B cell (primary cell): Measurements from ENCODE around the gene CAV1. TPM values are rescaled to one million over a fixed set of nuclear protein-coding genes. Genes with fewer than 3 reads are reported as not detected.

Source experiments
- ATAC-seq: fragments of 200-7000 bp; cut with Tn5 transposase; one replicate; pipeline ENCODE4 v1.10.0; 2021; ENCODE audit warnings: low read depth, mild to moderate bottlenecking, moderate number of reproducible peaks, moderate library complexity
- CTCF ChIA-PET: fragments of 350-600 bp; sonication (Branson Sonifier 250); formaldehyde crosslinking; loops from one replicate; lab custom pipeline; 2021; ENCODE audit warnings: antibody characterized with exemption, inconsistent platforms; lab: Charles Lee
- POLR2A ChIA-PET: fragments of 350-600 bp; sonication (Branson Sonifier 250); formaldehyde crosslinking; loops from one replicate; lab custom pipeline; 2021; ENCODE audit warnings: antibody characterized with exemption; lab: Charles Lee
- DNase-seq: peaks from one replicate; pipeline ENCODE4 v3.0.0; 2013
- H2AFZ ChIP-seq: 2 replicates; pipeline ENCODE4 v1.6.1; 2012; ENCODE audit warnings: mild to moderate bottlenecking, low read depth, low read length; ENCODE audit not compliant: insufficient read depth, poor library complexity, severe bottlenecking
- H3K27ac ChIP-seq, 2 donors: 1 replicate in 1 of 2; 2 replicates in 1 of 2; pipeline ENCODE4 v1.5.1; 2012 to 2013; ENCODE audit warnings: low read length in 2 of 2, mild to moderate bottlenecking in 2 of 2, moderate library complexity in 1 of 2
- H3K27me3 ChIP-seq, 4 experiments: fragments of 200-600 bp in 1 of 4; sonication (generic) in 1 of 4; replicated peaks in 1 of 4; 1 replicate in 2 of 4; 2 replicates in 2 of 4; pipeline versions ENCODE4 v1.6.1 to v1.7.0; 2013 to 2016; ENCODE audit warnings: low read length in 3 of 4, mild to moderate bottlenecking in 2 of 4, mixed read lengths in 1 of 4, moderate library complexity in 1 of 4; ENCODE audit not compliant: insufficient read depth in 4 of 4, control insufficient read depth in 3 of 4; ENCODE audit errors: control extremely low read depth in 1 of 4
- H3K36me3 ChIP-seq, 2 experiments: replicated peaks in 1 of 2; 1 replicate in 1 of 2; 2 replicates in 1 of 2; pipeline versions ENCODE4 v1.6.1 to v1.7.1; 2013; ENCODE audit warnings: low read length in 1 of 2; ENCODE audit not compliant: insufficient read depth in 2 of 2, control insufficient read depth in 1 of 2; ENCODE audit errors: control extremely low read depth in 1 of 2, extremely low read depth in 1 of 2
- H3K4me1 ChIP-seq, 2 donors: fragments of 200-600 bp in 1 of 2; sonication (generic) in 1 of 2; 1 replicate in 1 of 2; 2 replicates in 1 of 2; pipeline versions ENCODE4 v1.5.1 to v1.6.1; 2013 to 2017; ENCODE audit warnings: low read length in 2 of 2; ENCODE audit not compliant: control insufficient read depth in 2 of 2, insufficient read depth in 2 of 2
- H3K4me2 ChIP-seq: replicated peaks from 2 replicates; pipeline ENCODE3; 2012; ENCODE audit warnings: mild to moderate bottlenecking, low read depth, low read length; ENCODE audit not compliant: poor library complexity, severe bottlenecking
- H3K4me3 ChIP-seq, 5 experiments: fragments of 200-600 bp in 1 of 5; sonication (generic) in 1 of 5; 1 replicate in 3 of 5; 2 replicates in 2 of 5; pipeline versions ENCODE4 v1.5.1 to v1.7.0; 2011 to 2016; ENCODE audit warnings: low read length in 4 of 5, mild to moderate bottlenecking in 4 of 5, low read depth in 2 of 5, control low read depth in 1 of 5, moderate library complexity in 1 of 5; ENCODE audit not compliant: insufficient read depth in 1 of 5; ENCODE audit errors: control extremely low read depth in 1 of 5, extremely low read depth in 1 of 5
- H3K79me2 ChIP-seq: fragments of 200-600 bp; sonication (generic); one replicate; pipeline ENCODE4 v1.6.0; 2016; ENCODE audit warnings: low read length; ENCODE audit not compliant: control insufficient read depth, insufficient read depth
- H3K9ac ChIP-seq: fragments of 200-600 bp; sonication (generic); 2 replicates; pipeline ENCODE4 v1.6.1; 2017; ENCODE audit warnings: mild to moderate bottlenecking, low read length, moderate library complexity
- H3K9me3 ChIP-seq, 3 donors: one replicate each; pipeline versions ENCODE4 v1.6.1 to v1.7.1; 2013; ENCODE audit warnings: low read length in 2 of 3; ENCODE audit not compliant: control insufficient read depth in 2 of 3, insufficient read depth in 1 of 3; ENCODE audit errors: control extremely low read depth in 1 of 3
- H4K20me1 ChIP-seq: 2 replicates; pipeline ENCODE4 v1.6.0; 2012; ENCODE audit warnings: mild to moderate bottlenecking, low read length; ENCODE audit not compliant: insufficient read depth, control insufficient read depth, poor library complexity, severe bottlenecking
- H3K27ac Mint-ChIP-seq: one replicate; pipeline ENCODE4 v1.8.0; 2021; ENCODE audit warnings: mixed read lengths
- H3K27me3 Mint-ChIP-seq: one replicate; pipeline ENCODE4 v1.8.0; 2021; ENCODE audit warnings: mixed read lengths
- H3K4me1 Mint-ChIP-seq: one replicate; pipeline ENCODE4 v1.8.0; 2021; ENCODE audit warnings: mixed read lengths
- H3K4me3 Mint-ChIP-seq: one replicate; pipeline ENCODE4 v1.8.0; 2021; ENCODE audit warnings: mixed read lengths
- H3K9me3 Mint-ChIP-seq: one replicate; pipeline ENCODE4 v1.8.0; 2022; ENCODE audit warnings: mixed read lengths; ENCODE audit not compliant: insufficient read depth
- CTCF ChIP-seq: fragments of 200-600 bp; IDR thresholded peaks from one replicate; pipeline ENCODE4 v1.8.0; 2022; ENCODE audit warnings: antibody characterized with exemption, mild to moderate bottlenecking
- EZH2 ChIP-seq: IDR thresholded peaks from 2 replicates; pipeline ENCODE4 v1.6.1; 2012; ENCODE audit warnings: borderline replicate concordance, low read depth, mild to moderate bottlenecking, moderate library complexity, low read length; ENCODE audit not compliant: insufficient read depth, poor library complexity, severe bottlenecking
- WGBS: methylation state at CpG from one replicate; pipeline ENCODE4 v1.1.5; 2013; ENCODE audit warnings: missing lambda C conversion rate; ENCODE audit not compliant: insufficient coverage; 5-methylcytosine and 5-hydroxymethylcytosine counted together
- intact Hi-C: fragments of 100-400 bp; cut with micrococcal nuclease; formaldehyde crosslinking; loops from one replicate; pipeline ENCODE4 v1.10.0; 2022
- polyA plus RNA-seq: library from polyadenylated mRNA; depleted of rRNA; stranded (reverse); fragments of >200 nt; gene quantifications from 2 replicates; pipeline ENCODE4 v1.2.3, GENCODE V29; 2012
- total RNA-seq, 2 donors: library from RNA; stranded (reverse); fragments of 120-200 nt in 1 of 2; gene quantifications; 1 replicate in 1 of 2; 2 replicates in 1 of 2; pipeline versions ENCODE4 v1.2.3 to v1.2.4, GENCODE V29; 2013 to 2022

The CAV1 gene
- total and polyA plus RNA-seq, 2 donors (not counting 1 experiment from before 2014, with no cell fraction given), result 0.95 to 1.9 TPM

DNA sequence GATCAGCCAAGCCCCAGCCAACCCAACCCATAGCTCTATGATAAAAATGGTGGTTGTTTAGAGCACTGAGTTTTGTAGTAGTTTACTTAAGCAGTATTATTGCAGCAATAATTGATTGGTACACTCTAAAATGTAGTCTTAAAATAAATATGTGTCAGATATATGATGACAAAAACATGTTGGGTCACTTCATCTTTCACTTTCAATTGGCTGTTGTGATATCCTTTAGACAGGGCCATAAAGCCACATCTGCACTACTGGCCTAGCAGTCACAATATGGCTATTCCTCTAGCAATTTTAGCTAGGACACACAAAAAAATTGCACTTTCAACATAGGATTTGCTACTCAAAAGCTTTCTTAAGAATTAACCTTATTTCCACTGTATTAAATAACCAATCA lies 5.9 kb upstream of the CAV1 start:
- Histone ChIP-seq H3K36me3 (no peaks in the 10 kb centered on the region), H3K27me3 (peaks cover 0 to 18% (median 12%) of the 10 kb centered on the region in 4 experiments), H4K20me1 (no peaks in the 10 kb centered on the region), H2AFZ (no peak overlapping the region), H3K4me3 (no peak overlapping the region), H3K4me1 (no peaks in the 10 kb centered on the region), H3K4me2 (no peak overlapping the region), H3K27ac (no peak overlapping the region), H3K79me2 (no peaks in the 10 kb centered on the region), H3K9me3 (no peaks in the 10 kb centered on the region), H3K9ac (no peak overlapping the region)
- CTCF ChIA-PET, result interaction anchor here (1.0 to 1.5 kb wide), 2 partner anchors 10 to 16 kb away, joined by 3 to 4 read pairs; no protein-coding TSS in a partner anchor
- intact Hi-C loops, result no loop called here
- H3K4me1 Mint-ChIP-seq, result no peaks in the 10 kb centered on the region
- peaks cover 46% of the 10 kb centered on the region for H3K27me3 Mint-ChIP-seq
- POLR2A ChIA-PET, result no interaction called here
- no peak overlapping the region for H3K4me3 Mint-ChIP-seq
- ATAC-seq (no peak), DNase-seq (no peak)
- H3K9me3 Mint-ChIP-seq, result no peaks in the 10 kb centered on the region
- TF ChIP-seq EZH2, result no peak
- TF ChIP-seq CTCF, result no peak
- no peak overlapping the region for H3K27ac Mint-ChIP-seq

DNA sequence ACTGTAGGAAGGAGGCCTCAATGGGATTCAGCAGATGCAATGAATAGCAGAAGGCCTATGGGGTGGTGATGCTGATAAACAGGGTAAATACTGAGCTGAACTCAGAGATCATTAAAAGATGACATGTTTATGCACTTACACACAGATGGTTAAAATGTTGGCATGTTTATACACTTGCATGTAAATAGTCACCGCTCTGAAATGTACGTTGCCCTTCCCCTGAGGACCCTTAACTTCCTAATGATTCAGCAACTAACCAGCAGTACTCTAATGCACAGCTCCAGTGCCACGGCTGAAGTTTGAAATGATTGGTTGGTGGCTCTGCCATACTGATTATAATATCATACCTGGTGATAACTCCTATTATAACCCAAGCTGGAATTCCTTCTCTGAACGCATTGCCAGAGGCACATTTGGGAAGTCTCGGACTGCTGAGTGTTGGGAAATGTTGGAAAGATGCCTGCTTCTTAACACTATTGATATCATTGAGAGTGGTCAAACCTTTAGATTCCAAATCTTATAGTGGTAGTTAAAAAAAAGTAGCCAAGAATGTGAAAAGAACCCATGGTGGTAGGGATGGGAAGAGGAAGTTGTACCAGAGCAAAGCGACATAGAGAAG lies 3.7 kb upstream of the CAV1 start:
- intact Hi-C loops, result loop anchor here (10.0 kb wide), 1 partner anchor 434 kb away; the partner anchor contains the start of gene ST7
- peaks cover 44% of the 10 kb centered on the region for H3K27me3 Mint-ChIP-seq
- Histone ChIP-seq H3K36me3 (no peaks in the 10 kb centered on the region), H3K27ac (no peak overlapping the region), H3K27me3 (peaks cover 0 to 32% (median 20%) of the 10 kb centered on the region in 4 experiments), H4K20me1 (no peaks in the 10 kb centered on the region), H2AFZ (no peak overlapping the region), H3K9ac (no peak overlapping the region), H3K4me2 (no peak overlapping the region), H3K9me3 (no peaks in the 10 kb centered on the region), H3K4me1 (peaks cover 5 to 18% of the 10 kb centered on the region in 2 donors), H3K4me3 (no peak overlapping the region), H3K79me2 (no peaks in the 10 kb centered on the region)
- ATAC-seq (no peak), DNase-seq (no peak)
- ChIA-PET CTCF (interaction anchor here (2.2 kb wide), 1 partner anchor 263 kb away, joined by 10 read pairs; no protein-coding TSS in a partner anchor), POLR2A (no interaction called here)
- WGBS, result no CpG with 5 or more reads among the region's 6 CpGs
- TF ChIP-seq EZH2 (no peak), CTCF (no peak)
- no peak overlapping the region for H3K4me3 Mint-ChIP-seq
- peaks cover 17% of the 10 kb centered on the region for H3K4me1 Mint-ChIP-seq
- H3K9me3 Mint-ChIP-seq, result no peaks in the 10 kb centered on the region
- no peak overlapping the region for H3K27ac Mint-ChIP-seq
